ENCODE results near the gene UBR4.

The UBR4 gene

DNA sequence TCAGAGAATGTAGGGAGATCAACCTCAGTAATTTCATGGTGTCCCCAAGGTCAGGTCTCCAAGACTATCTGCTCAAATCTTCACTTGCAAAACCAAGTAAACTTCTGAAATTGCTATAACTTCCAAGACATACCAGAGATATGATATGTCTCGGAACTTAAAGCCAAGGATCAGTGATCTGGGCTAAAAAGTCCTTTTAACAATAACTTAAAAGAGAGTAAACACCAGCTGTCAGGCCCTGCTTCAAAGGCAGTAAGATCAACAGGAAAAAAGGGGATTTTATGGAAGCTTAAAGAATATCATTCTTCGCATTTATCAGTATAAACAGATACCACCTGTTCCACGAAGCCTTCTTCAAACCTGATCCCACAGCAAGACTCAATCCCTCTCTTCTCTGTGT, 13.7 kb downstream of the UBR4 start:
- Histone ChIP-seq H3K9me3 (ENCODE audit: insufficient read depth, low read length, severe bottlenecking) (no peaks in the 10 kb centered on the region), H3K79me2 (ENCODE audit: insufficient read depth, low read length) (peaks cover 22% of the 10 kb centered on the region), H3K4me2 (ENCODE audit: insufficient read depth, low read length) (no peak overlapping the region), H3K36me3 (ENCODE audit: insufficient read depth, low read length) (peaks cover 91% of the 10 kb centered on the region), H3K4me3 (ENCODE audit: low read depth in 1 of 2, low read length in 2 of 2) (no peak overlapping the region), H3K27me3 (ENCODE audit: insufficient read depth, low read length, poor library complexity) (no peaks in the 10 kb centered on the region), H3K27ac (ENCODE audit: low read length) (no peak overlapping the region), H4K20me1 (ENCODE audit: insufficient read depth, low read length) (peaks cover 5% of the 10 kb centered on the region; the same call in 1 of the 2 replicates), H2AFZ (ENCODE audit: low read depth, low read length) (no peak overlapping the region), H3K4me1 (ENCODE audit: insufficient read depth, low read length) (no peaks in the 10 kb centered on the region), H3K9ac (ENCODE audit: low read depth, low read length) (no peak overlapping the region)
- ATAC-seq (ENCODE audit: insufficient read depth, low read depth), result no peak
- TF ChIP-seq, protein P1, sequence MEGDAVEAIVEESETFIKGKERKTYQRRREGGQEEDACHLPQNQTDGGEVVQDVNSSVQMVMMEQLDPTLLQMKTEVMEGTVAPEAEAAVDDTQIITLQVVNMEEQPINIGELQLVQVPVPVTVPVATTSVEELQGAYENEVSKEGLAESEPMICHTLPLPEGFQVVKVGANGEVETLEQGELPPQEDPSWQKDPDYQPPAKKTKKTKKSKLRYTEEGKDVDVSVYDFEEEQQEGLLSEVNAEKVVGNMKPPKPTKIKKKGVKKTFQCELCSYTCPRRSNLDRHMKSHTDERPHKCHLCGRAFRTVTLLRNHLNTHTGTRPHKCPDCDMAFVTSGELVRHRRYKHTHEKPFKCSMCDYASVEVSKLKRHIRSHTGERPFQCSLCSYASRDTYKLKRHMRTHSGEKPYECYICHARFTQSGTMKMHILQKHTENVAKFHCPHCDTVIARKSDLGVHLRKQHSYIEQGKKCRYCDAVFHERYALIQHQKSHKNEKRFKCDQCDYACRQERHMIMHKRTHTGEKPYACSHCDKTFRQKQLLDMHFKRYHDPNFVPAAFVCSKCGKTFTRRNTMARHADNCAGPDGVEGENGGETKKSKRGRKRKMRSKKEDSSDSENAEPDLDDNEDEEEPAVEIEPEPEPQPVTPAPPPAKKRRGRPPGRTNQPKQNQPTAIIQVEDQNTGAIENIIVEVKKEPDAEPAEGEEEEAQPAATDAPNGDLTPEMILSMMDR (IDR thresholded peaks at IDR 0.05; ENCODE audit: borderline replicate concordance, extremely low read depth, low read length, poor library complexity, severe bottlenecking), result no peak
- TF ChIP-seq EZH2 (IDR thresholded peaks at IDR 0.05; ENCODE audit: borderline replicate concordance, low read depth, low read length, severe bottlenecking), result no peak
- DNase-seq, result no peak

DNA sequence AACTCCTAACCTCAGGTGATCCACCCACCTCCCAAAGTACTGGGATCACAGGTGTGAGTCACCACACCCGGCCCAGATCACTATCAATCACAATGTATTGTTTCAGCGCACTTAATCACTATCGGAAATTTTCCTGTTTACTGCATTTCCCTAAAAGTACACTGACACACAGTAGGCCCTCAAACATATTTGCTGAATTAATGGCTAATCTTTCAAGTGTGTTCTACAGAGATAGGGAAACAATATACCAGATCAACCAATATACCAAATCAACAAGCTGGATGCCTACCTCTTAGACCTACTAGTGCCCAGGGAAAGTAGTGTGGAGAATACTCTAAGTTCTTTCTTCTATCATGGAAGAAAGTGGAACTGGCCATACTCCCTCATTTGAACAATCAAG, 17.1 kb downstream of the UBR4 start:
- no peak for ATAC-seq (ENCODE audit: insufficient read depth, low read depth)
- H3K4me3 ChIP-seq (ENCODE audit: low read depth in 1 of 2, low read length in 2 of 2), result no peak overlapping the region
- H3K79me2 ChIP-seq (ENCODE audit: insufficient read depth, low read length), result no peaks in the 10 kb centered on the region
- peaks cover 89% of the 10 kb centered on the region for H3K36me3 ChIP-seq (ENCODE audit: insufficient read depth, low read length)
- H4K20me1 ChIP-seq (ENCODE audit: insufficient read depth, low read length), result peaks cover 4% of the 10 kb centered on the region; the same call in 1 of the 2 replicates
- H3K9ac ChIP-seq (ENCODE audit: low read depth, low read length), result no peak overlapping the region
- DNase-seq, result no peak
- H3K4me2 ChIP-seq (ENCODE audit: insufficient read depth, low read length), result no peak overlapping the region
- TF ChIP-seq, protein P1 (IDR thresholded peaks at IDR 0.05; ENCODE audit: borderline replicate concordance, extremely low read depth, low read length, poor library complexity, severe bottlenecking), result no peak
- no peak for TF ChIP-seq EZH2 (IDR thresholded peaks at IDR 0.05; ENCODE audit: borderline replicate concordance, low read depth, low read length, severe bottlenecking)
- H3K9me3 ChIP-seq (ENCODE audit: insufficient read depth, low read length, severe bottlenecking), result no peaks in the 10 kb centered on the region
- no peaks in the 10 kb centered on the region for H3K27me3 ChIP-seq (ENCODE audit: insufficient read depth, low read length, poor library complexity)
- no peak overlapping the region for H2AFZ ChIP-seq (ENCODE audit: low read depth, low read length)
- H3K27ac ChIP-seq (ENCODE audit: low read length), result no peak overlapping the region
- H3K4me1 ChIP-seq (ENCODE audit: insufficient read depth, low read length), result no peaks in the 10 kb centered on the region

DNA sequence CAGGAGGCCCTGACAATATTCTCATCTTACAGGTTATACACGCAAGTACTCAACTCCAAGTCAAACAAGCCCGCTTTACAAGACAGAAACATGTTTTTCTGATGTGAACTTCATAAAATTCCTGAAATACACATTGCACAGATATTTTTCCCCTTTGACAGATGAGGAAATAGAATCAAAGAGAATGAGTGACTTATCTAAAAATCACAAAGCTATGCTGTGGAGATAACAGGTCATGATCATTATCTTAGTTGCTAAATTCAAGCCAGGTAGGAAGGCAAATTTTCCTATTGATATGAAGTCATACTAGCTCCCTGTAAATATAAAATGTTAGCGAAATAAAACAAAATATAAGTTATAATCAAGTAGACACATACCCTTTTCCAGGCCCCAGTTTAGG, 18.3 kb downstream of the UBR4 start:
- Histone ChIP-seq H3K79me2 (ENCODE audit: insufficient read depth, low read length) (no peaks in the 10 kb centered on the region), H3K36me3 (ENCODE audit: insufficient read depth, low read length) (peaks cover 85% of the 10 kb centered on the region), H3K4me3 (ENCODE audit: low read depth in 1 of 2, low read length in 2 of 2) (no peak overlapping the region), H3K9ac (ENCODE audit: low read depth, low read length) (no peak overlapping the region), H4K20me1 (ENCODE audit: insufficient read depth, low read length) (peaks cover 4% of the 10 kb centered on the region; the same call in 1 of the 2 replicates), H3K9me3 (ENCODE audit: insufficient read depth, low read length, severe bottlenecking) (no peaks in the 10 kb centered on the region), H3K27me3 (ENCODE audit: insufficient read depth, low read length, poor library complexity) (no peaks in the 10 kb centered on the region), H3K27ac (ENCODE audit: low read length) (no peak overlapping the region), H3K4me2 (ENCODE audit: insufficient read depth, low read length) (no peak overlapping the region), H3K4me1 (ENCODE audit: insufficient read depth, low read length) (no peaks in the 10 kb centered on the region), H2AFZ (ENCODE audit: low read depth, low read length) (no peak overlapping the region)
- ATAC-seq (ENCODE audit: insufficient read depth, low read depth) (no peak), DNase-seq (no peak)
- TF ChIP-seq, protein P1 (IDR thresholded peaks at IDR 0.05; ENCODE audit: borderline replicate concordance, extremely low read depth, low read length, poor library complexity, severe bottlenecking), result no peak
- TF ChIP-seq EZH2 (IDR thresholded peaks at IDR 0.05; ENCODE audit: borderline replicate concordance, low read depth, low read length, severe bottlenecking), result no peak

DNA sequence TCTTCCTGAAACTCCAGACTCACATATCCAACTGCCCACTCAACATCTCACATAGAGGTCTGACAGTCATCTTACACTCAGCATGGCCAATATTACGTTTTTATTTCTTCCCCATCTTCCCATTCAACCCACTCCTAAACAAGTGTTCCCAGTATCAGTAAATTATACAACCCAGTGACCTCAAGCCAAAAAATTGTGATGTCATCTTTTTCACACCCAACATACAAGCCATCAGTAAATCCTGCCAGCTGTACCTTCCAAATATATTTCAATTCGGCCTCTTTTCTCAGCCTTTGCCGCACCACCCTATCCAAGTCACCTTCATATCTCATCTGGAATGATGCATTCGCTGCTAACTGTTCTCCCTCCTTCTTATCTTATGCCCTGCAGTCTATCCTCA, 19.6 kb downstream of the UBR4 start:
- no peak overlapping the region for H3K4me2 ChIP-seq (ENCODE audit: insufficient read depth, low read length)

More for the DNA sequence above, 19.6 kb downstream of the UBR4 start:
- Histone ChIP-seq H3K4me1 (ENCODE audit: insufficient read depth, low read length) (no peaks in the 10 kb centered on the region), H3K4me3 (ENCODE audit: low read depth in 1 of 2, low read length in 2 of 2) (no peak overlapping the region), H3K27me3 (ENCODE audit: insufficient read depth, low read length, poor library complexity) (no peaks in the 10 kb centered on the region), H4K20me1 (ENCODE audit: insufficient read depth, low read length) (peaks cover 4% of the 10 kb centered on the region; the same call in 1 of the 2 replicates), H3K9ac (ENCODE audit: low read depth, low read length) (no peak overlapping the region), H3K79me2 (ENCODE audit: insufficient read depth, low read length) (no peaks in the 10 kb centered on the region), H3K9me3 (ENCODE audit: insufficient read depth, low read length, severe bottlenecking) (no peaks in the 10 kb centered on the region), H2AFZ (ENCODE audit: low read depth, low read length) (no peak overlapping the region), H3K36me3 (ENCODE audit: insufficient read depth, low read length) (peaks cover 85% of the 10 kb centered on the region), H3K27ac (ENCODE audit: low read length) (no peak overlapping the region)
- DNase-seq, result no peak
- TF ChIP-seq EZH2 (IDR thresholded peaks at IDR 0.05; ENCODE audit: borderline replicate concordance, low read depth, low read length, severe bottlenecking), result no peak
- TF ChIP-seq, protein P1 (IDR thresholded peaks at IDR 0.05; ENCODE audit: borderline replicate concordance, extremely low read depth, low read length, poor library complexity, severe bottlenecking), result no peak
- no peak for ATAC-seq (ENCODE audit: insufficient read depth, low read depth)
